ENCODE results near the gene SMC3.

The SMC3 gene

DNA sequence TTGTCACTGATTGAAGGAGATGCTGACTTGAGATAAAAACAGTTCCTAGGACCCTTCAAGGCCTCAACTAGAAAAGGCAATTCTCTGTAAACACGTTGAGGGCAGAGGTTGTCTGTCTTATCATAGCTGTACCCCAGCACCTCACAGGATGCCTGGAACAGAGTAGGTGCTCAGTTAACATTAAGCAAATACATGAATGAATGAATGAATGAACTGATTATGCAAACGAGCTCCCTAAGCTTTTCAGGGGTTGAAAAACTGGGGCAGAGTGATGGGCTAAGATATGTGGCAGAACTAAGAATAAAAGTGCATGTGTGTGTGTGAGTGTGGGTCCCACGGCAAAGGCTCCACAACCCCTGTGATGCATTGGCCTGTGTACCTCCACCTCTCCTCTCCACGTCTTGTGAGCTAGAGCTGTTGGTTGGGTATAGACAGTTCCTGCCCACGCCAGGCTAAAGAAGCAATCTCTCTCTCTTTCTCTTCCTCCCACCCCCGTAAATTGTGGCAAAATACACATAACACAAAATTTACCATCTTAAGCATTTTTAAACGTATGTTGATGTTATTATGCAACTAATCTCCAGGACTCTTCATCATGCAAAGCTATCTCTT, 20.9 kb upstream of the SMC3 start:
- DNase-seq: no peak

DNA sequence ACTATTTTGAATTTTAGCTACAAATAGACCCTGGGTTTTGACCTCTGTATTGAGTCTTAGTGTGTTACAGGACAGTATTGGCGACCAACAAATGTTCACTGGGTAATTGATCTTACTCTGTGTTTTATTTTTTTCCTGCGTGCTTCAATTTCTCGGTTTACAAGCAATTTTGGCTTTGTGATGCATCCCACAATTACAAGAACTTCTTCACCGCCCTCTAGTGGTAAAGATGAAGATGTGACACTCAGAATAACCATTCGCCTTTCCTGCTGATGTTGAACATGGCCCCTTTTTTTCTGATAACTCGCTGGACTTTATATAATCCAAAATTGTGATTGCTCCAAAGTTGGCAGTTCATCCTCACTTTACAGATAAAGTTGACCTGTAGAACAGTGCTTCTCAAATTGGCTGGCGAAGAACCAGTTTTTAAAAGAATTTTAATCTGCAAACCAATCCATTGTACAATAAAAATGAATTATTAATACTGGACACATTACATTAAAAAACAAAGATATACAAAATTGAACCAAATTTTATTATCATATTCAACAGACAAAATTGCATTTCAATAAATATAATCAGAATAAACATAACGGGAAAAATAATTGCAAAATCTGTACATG, 20.2 kb upstream of the SMC3 start:
- no peak for DNase-seq

- DNase-seq: no peak
These were observed 19.5 kb upstream of the SMC3 start for GRCh38 chr10:110548002-110548401.

- DNase-seq: no peak
These were observed 18.3 kb upstream of the SMC3 start for GRCh38 chr10:110549211-110549610.

- DNase-seq: no peak
These were observed 13.6 kb upstream of the SMC3 start for GRCh38 chr10:110553905-110554304.

DNA sequence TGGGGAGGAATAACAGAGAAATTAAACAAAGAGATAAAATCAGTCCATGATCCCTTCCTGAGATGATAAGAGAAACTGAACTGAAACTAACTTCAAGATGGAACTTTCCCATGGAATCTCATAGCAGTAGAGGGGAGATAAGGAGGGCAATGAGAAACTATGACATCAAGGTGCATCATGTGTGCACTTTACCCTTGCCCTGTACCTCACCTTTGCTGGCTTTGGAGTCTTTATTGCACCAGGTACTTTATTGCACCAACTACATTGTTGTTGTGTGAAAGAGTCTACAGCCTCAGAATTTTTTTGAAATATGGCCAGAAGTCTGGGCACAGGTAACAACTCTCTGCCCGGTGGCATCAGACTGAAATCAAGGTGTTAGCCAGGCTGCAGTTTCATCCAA, 11.2 kb upstream of the SMC3 start:
- no peak for DNase-seq

DNA sequence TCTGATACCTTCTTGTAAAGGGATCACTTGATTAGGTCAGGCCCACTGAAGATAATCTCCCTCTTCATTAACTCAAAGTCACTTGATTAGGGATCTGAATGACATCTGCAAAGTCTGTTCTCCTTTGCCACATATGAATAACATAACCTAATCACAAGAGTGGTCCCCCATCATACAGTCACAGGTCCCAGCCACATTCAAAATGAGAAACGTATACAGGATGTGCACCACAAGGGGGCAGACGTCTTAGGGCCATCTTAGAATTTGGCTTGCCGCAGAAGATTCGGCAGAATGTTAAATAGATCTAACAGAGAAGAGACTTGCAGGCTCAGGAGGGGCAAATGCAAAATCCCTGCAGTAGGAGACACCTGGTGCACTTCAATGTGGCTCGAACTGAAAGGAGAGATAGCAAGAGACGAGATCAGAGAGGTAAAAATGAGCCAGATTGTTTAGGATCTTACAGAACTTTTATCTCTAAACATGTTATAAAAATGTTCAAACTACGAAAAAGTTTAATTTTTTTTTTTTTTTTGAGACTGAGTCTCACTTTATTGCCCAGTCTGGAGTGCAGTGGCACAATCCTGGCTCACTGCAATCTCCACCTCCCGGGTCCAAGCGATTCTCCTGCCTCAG, 10.4 kb upstream of the SMC3 start:
- DNase-seq: peak; percentile 54 to 58

DNA sequence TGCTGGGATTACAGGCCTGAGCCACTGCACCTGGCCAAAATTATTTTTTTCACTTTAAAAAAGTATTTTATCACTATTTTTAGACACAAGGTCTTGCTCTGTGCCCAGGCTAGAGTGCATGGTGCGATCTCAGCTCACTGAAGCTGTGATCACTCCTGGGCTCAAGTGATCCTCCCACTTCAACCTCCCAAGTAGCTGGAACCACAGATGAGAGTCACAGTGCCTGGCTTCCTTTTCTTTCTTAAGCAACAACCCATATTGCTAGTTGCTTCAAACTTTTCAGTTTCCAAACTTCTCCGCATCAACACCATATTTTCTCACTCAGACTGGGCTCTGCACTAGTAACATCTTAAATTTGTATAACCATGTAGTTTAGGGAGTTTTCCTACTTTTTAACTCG, 9.5 kb upstream of the SMC3 start:
- no peak for DNase-seq

DNA sequence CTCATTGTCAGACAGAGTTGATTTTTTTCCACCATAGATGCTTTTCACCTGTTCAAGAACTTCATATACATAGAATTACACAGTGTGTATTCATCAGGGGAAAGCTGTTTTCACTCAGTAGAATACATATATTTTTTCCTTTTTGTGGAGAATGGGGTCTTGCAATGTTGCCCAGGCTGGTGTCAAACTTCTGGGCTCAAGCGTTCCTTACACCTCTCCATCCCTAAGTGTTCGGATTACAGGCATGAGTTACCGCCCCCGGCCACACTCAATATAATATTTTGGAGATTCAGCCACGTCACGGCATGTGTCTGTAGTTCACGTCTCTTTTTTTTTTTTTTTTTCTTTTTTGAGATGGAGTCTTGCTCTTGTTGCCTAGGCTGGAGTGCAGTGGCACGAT, 7.5 kb upstream of the SMC3 start:
- DNase-seq: no peak

DNA sequence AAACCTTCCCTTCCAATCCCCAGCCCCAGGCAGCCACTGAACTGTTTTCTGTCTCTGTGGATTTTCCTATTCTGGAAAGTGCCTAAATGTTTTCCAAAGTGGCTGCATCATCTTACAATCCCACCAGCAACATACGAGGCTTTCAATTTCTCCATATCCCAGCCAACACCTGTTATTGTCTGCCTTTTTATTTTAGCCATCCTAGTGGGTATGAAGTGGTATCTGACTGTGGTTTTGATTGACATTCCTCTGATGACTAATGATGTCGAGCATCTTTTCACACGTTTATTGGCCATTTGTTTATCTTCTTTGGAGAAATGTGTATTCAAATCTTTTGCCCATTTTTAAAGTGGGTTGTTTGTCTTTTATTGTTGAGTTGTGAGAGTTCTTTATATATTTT, 6.2 kb upstream of the SMC3 start:
- DNase-seq: no peak

DNA sequence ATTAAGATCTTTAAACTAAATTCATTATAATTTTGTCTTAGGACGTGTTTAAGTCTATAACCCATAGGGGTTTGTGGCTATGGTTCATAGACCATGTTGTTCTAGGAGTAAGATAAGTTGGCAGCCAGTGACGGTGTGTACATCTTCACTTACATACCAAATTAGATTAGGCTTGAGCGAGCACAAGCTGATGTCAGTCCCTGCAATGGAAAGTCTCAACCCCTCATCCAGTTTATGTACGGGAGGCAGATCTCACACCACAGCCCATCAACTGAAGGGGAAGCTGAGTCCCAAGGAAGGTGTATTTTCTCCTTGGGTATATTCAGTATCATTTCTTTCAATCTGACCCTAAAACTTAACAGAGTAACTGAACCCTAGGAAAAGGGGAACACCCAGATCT, 5.1 kb upstream of the SMC3 start:
- no peak for DNase-seq

GRCh38 chr10:110563132-110563531, 4.4 kb upstream of the SMC3 start:
- no peak for DNase-seq

GRCh38 chr10:110566472-110567200, 859 bp upstream of the SMC3 start:
- no peak for DNase-seq

DNA sequence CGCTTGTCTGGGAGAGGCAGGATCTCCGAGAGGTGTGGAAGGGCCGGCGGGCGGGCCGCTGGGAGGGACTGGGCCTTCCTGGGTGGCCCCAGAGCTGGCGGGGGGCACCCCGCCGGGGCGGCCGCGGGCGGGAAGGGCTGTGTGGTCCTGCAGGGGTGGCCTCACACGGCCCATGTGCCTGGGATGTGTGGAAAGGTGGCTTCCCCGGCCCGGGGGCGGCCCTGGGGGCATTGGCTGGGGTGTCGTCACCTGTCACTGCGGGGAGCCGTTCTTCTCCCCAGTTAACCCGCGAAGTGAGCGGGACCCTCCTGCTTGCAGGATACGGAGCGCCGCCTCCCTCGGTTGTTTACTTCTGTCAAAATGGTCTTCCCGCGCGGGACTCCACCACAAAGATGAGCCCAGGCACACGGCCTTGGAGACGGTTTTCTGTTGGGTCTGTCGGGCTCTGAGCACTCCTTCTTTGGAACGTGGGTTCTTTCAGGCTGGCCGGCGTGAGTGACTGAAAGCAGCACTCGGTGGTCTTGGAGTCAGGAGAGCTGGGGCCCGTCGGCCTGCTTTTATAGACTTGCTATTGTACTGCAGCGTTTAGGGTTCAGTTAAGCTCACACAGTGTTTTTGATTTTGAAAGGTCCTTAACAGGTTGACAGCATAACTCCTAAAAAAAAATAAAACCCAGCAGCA, 700 bp downstream of the SMC3 start:
- DNase-seq: peak; percentile 46 to 50

GRCh38 chr10:110569122-110569521, 1.6 kb downstream of the SMC3 start:
- DNase-seq: no peak

GRCh38 chr10:110569736-110570135, 2.2 kb downstream of the SMC3 start:
- no peak for DNase-seq

DNA sequence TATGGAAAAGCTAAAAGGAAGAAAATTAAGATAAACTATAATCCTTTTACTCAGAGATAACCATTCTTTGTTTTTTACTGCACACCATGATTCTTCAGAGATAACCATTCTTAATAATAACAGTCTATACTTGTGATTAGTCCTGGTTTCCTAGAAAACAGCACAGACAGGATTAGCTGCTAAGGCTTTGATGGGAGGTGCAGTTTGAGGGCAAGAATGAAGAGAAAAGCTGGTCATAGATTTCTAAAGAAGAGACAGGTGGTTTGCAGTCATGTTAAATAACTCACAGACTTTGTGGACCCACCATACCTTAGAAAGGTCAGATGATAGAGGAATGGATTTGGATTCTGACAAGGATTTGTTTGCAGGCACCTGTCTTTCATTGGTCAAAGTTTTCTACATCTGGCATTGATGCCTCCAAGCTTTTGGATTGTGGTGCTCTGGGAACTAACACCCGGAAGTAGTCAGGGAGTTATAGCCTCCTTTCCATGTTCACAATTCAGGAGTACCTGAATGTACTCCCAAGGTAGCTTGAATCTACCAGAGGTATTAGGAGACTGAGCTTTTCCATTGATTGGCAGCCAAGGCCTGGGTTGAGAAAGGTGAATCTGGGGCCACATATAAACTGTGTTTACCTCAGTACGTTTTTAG, 3.7 kb downstream of the SMC3 start:
- DNase-seq: no peak

DNA sequence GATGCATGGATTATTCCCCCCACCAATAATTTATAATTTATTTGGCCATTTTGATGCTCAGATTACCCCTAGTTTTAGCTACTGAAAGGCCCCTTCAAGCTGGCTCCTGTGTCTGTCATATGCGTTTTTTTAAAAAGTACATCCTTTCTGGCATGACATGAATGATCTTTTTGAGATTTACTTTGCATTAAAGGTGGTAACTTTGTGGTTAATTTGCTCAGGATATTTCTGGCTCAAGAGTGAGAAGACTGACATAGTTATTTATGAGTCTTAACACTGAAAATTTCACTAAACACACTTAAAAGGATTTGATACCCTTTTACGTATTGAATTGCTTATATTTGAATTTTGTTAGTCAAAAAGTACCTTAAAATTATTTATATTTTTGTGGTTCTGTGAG, 5.4 kb downstream of the SMC3 start:
- no peak for DNase-seq

GRCh38 chr10:110574420-110574819, 6.9 kb downstream of the SMC3 start:
- no peak for DNase-seq

GRCh38 chr10:110576220-110576619, 8.7 kb downstream of the SMC3 start:
- DNase-seq: no peak

DNA sequence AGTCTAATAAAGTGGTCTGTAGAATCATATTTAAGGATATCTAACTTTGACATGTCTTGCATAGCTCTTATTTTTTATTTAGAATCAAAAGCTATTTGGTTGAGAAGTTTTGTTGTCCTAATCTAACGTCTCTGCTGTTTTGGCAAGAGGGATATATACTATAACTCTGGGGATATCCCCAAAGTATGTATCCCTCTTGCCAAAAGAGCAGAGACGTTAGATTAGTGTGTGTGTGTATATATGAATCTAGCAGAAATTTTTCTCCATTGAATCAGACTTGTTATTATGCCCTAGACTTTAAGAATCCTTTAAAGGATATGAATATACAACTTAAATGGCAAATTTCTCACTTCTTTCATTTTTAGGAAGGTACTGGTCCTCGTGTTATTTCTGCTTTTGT, 9.6 kb downstream of the SMC3 start:
- no peak for DNase-seq

DNA sequence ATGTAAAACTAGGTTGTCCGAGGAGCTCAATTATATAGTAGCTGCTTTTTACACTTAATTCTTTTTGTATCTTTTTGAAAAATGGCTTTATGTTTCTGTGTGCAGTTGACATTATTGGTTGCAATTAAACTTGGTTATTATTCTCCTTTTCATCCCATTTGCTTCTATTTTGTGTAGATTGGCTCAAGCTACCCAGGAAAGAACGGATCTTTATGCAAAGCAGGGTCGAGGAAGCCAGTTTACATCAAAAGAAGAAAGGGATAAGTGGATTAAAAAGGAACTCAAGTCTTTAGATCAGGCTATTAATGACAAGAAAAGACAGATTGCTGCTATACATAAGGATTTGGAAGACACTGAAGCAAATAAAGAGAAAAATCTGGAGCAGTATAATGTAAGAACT, 16.5 kb downstream of the SMC3 start:
- no peak for DNase-seq

DNA sequence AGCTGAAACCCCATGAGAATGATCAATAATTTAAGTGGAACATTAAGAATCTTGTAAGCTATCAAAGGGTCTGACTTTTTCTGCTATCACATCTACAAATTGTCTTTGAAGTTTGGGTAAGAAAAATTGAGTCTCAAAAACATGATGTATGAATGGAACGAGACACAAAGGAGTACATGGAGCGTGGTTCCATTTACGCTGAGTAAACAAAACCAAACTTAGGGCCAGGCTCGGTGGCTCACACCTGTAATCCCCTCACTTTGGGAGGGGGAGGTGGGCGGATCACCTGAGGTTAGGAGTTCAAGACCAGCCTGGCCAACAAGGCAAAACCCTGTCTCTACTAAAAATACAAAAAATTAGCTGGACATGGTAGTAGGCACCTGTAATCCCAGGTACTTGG, 24.3 kb downstream of the SMC3 start:
- no peak for DNase-seq
